ENCODE data around the gene CCDC14.
"Not testable (repeated sequence)": the region's sequence is repeated elsewhere in the genome, so short reads cannot be mapped to it uniquely, and the experiment has no call there.

CCDC14 gene

DNA sequence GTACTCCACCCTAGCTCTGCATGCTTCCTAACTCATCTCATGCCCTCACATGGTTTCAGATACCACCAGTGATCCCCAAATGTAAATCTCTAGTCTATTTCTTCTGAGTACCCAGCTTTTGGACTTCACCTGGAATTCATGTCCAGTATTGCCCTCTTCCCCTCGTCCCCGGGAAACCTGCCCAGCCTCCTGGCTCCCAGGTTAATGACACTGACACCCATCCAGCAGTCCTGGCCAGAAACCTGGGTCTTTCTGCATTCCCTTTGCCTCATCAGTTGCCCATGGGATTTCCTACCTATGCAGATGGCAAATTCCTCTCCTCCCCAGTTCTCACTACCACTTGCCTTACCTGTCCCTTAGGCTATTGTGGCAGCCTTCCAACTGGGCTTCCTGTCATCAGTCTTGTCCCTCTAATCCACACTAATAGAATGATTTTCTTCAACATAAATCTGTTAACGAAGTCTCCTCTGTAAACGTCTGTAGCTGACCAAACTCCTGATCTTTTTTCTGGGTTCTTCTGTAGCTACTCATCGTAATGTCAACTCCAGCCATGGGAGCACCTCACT lies 61.6 kb downstream of the CCDC14 start:
- no peak for DNase-seq (ENCODE audit: low spot score)

DNA sequence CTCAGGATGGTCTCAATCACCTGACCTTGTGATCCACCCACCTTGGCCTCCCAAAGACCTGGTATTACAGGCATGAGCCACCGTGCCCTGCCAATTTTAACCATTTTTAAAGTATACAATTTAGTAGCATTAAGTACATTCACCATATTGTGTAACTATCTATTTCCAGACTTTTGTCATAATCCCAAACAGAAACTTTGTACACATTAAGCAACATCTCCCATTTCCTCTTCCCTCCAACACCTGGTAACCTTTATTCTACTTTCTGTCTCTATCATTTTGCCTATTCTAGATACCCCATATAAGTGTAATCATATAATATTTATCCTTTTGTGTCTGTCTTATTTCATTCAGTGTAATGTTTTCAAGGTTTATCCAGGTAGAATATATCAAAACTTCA lies 68.0 kb downstream of the CCDC14 start:
- no peak for DNase-seq (ENCODE audit: low spot score)

DNA sequence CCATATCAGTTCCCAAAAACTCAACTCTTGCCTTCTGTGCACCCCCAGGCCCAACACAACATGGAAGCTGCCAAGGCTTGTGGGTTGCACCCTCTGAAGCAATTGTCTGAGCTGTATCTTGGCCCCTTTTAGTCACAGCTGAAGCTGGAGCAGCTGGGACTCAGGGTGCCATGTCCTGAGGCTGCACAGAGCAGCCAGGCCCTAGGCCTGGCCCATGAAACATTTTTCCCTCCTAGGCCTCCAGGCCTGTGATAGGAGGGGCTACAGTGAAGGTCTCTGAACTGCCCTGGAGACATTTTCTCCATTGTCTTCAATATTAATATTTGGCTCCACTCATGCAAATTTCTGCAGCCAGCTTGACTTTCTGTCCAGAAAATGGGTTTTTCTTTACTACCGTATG lies 68.8 kb downstream of the CCDC14 start:
- DNase-seq (ENCODE audit: low spot score): no peak

DNA sequence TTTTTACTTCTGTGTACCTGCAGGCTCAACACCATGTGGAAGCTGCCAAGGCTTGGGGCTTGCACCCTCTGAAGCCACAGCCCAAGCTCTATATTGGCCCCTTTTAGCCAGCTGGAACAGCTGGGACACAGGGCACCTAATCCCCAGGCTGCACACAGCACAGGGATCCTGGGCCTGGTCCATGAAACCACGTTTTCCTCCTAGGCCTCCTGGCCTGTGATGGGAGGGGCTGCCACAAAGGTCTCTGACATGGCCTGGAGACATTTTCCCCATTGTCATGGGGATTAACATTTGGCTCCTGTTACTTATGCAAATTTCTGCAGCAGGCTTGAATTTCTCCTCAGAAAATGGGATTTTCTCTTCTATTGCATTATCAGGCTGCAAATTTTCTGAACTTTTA lies 70.0 kb downstream of the CCDC14 start:
- DNase-seq (ENCODE audit: low spot score): not testable (repeated sequence)

DNA sequence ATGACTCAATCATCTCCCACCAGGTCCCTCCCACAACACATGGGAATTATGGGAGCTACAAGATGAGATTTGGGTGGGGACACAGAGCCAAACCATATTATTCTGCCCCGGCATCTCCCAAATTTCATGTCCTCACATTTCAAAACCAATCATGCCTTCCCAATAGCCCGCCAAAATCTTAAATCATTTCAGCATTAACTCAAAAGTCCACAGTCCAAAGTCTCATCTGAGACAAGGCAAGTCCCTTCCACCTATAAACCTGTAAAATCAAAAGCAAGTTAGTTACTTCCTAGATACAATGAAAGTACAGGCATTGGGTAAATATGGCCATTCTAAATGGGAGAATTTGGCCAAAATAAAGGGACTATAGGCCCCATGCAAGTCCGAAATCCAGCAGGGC lies 70.9 kb downstream of the CCDC14 start:
- not testable (repeated sequence) for DNase-seq (ENCODE audit: low spot score)

DNA sequence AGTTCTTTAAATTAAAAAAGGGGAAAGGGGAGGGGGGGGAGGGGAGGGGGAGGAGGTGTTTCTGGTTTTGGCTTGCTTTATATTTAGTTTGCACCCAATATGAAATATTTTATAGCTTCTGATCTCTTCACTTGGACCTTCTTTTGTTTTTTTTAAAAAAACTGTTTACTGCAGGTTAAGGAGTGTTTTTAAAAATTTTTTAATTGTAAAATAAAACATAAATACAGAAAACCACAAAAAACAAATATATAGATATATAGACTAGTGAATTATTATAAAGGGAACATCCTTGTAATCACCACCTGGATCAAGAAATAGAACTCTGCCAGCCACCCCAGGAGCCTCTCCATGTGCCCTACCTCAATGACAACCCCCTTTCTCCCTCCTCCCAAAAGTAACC lies 76.0 kb downstream of the CCDC14 start:
- DNase-seq (ENCODE audit: low spot score): no peak

DNA sequence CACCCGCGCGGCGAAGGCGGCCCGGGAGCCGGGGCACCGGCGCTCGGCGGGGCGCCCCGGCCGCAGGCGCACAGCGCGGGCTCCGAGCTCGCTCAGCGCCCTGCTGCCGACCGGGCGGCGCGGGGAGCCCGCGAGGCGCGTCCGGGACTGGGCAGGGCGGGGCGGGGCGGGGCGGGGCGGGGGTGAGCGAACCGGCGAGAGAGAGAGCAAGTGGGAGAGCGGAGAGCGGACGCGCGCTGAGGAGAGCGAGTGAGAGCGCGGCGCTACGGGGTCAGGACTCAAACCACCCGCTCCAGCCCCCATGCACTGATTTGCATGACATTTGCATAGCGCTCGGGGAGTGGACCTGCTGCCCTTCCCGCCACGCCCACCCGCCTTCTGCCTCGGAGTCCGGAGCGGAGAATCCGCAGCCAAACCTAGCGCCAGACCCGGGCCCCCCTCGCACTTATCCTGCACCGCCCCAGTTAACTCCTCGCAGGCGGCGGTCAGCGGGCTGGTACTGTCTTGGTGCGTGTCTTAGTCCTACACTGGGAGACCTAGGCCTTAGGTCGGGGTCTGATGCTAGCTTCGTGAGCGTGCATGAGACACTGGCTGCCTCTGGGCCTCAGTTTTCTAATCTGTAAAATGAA lies 76.7 kb downstream of the CCDC14 start, which contains the start of gene MYLK:
MYLK (minus strand) TSS at position 130 of the 629 bp plus-strand sequence. CDS start 90,491 bp downstream, outside the sequence.
- peak; percentile 96 for DNase-seq (ENCODE audit: low spot score)

DNA sequence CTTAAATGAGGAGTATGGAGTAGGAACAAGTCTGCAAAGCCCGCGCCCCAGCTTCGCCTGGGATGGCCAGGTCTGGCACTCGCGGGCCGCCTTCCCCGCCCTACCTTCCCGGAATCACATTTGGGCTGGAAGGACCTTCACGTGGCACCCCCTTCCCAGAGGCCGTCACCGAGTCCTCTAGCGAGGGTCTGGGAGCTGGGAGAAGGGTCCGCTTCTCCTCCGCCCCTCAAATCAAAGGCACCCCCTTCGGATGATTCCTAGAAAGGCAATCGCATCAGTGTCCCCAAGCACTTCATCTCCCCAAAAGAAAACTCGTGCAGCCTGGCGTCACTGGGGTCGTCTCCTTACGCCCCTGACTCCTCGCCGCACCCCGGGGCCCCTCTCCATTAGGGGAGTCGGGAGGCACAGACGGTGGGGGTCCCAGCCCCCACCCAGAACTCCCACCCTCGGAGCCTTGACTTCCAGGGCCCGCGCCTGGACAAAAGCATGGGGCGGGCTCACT lies 77.3 kb downstream of the CCDC14 start:
- DNase-seq (ENCODE audit: low spot score): peak; percentile 72

DNA sequence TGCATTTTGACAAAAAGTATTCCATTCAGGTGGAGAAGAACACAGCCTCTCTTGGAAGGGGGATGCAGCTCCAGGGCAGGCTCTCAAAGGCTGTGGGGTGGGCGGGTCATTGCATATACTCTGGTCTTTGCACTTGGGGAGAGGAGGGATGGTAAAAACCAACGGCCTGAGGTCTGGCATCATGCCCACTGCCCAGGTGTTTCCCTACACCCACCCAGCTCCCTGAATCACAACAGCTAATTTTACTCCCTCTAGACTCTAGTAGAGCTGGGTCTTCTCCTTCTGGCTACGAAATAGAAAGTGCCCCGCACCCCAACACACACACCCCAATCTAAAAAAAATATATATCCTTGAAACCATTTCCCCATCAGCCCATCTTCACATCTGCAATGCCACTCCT lies 77.9 kb downstream of the CCDC14 start:
- DNase-seq (ENCODE audit: low spot score): no peak

DNA sequence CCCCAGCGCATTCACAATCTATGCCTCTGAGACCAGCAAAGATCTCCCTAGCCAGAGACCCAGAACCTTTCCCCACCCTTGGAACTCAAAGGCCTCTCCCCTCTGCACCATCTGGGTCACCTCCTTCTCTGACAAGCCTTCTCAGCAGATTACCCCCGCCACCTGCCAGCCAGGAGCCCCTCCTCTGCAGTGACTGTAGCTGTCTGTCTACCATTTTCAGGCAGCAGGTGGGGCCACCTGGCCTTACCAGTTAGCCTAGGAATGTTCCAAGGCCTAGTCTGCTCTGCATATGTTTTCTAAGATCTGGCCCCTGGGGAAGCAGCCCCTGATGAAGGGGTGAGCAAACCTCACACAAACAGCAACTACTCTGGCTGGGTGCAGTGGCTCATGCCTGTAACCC lies 79.3 kb downstream of the CCDC14 start:
- DNase-seq (ENCODE audit: low spot score): no peak

DNA sequence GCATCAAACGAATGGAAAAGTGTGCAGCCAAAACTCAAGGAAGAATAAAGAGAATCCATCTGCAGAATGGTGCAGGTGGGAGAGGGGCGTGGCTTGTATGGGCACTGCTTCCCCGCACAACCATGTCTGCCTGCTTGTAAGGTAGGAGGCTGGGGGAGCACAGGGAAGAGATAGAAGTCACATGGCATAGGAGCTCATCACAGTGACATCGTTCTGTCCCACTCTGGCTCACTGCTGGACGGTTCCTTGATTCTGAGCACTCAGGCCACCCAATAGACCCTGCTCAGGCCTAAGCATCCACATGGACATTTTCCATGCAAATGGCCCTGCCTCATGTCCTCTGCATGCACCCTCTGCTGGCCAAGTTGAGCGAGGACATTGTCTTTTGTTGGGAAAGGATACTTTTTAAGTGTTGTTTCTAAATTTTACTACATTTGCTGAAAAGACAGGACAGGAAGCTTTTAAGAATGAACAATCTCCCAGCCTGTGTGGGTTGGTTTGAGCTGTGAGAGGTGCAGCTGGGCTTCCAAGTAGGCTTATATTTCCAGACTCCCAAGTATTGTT lies 79.9 kb downstream of the CCDC14 start:
- DNase-seq (ENCODE audit: low spot score): peak; percentile 53

DNA sequence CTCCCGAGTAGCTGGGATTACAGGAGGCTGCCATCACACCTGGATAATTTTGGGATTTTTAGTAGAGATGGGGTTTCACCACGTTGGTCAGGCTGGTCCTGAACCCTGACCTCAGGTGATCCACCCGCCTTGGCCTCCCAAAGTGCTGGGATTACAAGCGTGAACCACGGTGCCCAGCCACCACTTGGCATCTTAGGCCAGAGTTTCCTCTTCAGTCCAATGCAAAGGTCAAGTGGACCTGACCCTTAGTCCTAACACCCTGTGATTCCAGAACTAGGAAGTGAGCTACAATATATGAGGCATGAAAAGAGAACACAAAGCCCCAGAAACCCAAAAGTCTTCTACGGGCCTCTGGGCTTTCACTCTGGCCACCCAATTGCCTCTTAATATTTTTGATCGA lies 82.2 kb downstream of the CCDC14 start:
- no peak for DNase-seq (ENCODE audit: low spot score)

DNA sequence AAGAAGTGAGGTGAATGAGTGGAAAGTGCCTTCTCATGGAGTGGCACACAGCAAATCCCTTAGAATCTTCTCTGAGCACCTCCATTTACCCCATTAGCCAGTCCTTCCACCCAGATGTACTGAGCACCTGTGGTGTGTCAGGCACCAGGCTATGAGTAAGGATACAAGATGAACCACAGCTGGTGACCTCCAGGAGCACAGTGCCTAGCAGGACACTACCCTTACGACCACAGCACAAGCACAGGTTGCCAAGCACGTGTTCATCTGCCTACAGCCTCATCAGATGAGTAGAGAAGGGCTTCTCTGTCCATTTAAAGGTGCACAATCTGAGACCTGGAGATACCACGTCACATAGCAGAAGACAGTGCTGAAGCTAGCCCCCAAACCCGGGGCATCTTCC lies 83.1 kb downstream of the CCDC14 start:
- no peak for DNase-seq (ENCODE audit: low spot score)

DNA sequence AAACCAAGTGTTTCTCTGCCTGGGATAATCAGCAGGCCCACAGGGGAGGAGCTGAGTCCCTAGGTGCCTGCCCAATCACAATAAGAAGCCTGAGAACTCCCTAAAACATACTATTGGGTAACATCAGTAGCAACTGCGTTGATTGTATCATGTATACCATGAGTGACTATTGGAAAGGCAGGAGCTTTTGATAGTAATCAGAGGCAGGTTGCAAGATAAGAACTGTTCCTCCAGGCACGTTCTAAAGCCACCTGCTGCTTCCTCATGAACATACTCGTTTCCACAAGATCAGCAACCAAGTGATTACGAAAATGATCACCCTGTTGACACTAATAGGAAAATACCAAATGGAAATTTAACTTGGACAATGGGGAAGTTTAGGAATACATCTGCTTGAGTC lies 83.6 kb downstream of the CCDC14 start:
- no peak for DNase-seq (ENCODE audit: low spot score)

DNA sequence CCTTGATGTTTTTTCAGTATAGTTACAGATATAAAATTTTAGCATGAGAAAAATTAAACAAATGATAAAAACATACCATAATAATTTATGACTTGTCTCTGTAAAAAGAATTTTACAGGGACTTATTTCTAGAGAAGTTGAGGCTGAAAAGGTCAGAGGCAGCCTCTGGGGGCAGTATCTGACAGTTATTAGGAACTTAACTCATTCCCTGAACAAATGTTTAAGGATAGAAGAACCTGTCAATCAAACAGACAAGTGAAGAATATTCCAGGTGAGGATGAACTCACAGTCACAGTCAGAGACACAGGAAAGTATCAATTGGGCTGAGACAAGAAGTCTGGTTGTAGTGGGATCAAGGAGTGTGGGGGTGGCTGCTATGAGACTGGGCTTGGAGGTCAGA lies 84.2 kb downstream of the CCDC14 start:
- no peak for DNase-seq (ENCODE audit: low spot score)

DNA sequence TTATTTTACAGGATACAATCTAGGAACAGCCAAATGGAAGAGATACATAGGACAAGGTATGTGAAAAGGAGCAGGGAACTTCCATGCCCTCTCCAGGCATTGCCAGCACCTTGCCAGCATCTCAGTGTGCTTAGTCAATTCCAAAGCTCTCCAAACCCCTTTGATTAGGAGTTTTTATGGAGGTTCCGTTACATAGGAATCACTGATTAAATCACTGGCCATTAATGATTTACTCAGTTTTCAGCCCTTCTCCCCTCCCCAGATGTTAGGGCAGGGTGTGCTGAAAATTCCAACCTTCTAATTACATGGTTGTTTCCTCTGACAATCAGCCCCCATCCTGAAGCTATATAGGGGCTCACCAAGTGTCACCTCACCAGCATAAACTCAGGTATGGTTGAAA lies 88.4 kb downstream of the CCDC14 start:
- no peak for DNase-seq (ENCODE audit: low spot score)

DNA sequence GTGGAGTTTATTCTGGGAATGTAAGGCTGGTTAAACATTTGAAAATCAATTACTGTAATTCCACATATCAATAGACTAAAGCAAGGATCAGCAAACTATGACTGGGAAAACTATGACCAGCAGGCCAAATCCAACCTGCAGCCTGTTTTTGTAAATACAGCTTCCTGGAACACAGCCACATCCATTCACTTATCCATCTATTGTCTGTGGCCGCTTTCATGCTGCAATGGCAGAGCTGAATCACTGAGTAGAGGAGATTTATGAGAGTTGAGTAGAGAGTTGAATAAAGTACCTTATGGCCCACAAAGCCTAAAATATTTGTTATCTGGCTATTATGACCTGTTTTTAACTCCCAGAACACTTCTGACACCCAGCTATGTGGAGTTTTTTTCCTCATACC lies 89.1 kb downstream of the CCDC14 start:
- no peak for DNase-seq (ENCODE audit: low spot score)

DNA sequence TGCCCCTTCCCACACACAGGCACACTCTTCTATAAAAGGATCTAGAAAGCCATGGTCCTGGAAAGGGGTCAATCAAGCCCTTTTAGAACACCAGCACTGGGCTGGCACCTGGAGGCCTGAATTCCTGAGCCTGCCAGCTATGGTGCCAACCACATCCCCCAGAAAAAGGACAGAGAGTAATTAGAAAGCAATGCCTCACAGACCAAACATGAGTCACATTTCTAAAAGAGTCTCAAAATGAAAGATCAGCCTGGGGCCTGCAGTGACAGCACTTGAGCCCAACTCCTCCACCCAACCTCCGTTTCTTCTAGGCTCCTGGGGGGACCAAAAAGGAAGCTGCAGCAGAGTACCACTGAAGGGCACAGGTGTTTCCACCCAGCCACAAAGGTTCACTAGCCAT lies 91.0 kb downstream of the CCDC14 start:
- no peak for DNase-seq (ENCODE audit: low spot score)

DNA sequence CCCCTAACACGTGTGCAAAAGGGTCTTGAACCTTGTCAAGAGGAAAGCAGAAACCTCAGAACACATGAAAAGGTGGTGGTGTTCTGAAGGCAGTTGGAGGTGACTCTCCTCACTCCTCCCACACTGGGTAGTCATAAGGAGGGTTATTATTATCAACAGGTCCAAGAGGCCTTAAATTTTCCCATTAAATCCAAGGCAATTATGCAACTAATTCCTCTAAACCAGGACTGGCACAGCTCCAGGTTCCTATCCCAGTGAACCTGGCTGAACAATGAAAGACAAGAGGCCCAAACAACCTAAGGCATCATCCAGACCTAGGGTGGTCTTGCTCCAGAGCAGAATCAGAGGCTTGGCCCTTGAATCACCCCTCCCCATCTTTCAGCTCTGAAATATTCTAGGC lies 91.9 kb downstream of the CCDC14 start:
- no peak for DNase-seq (ENCODE audit: low spot score)

DNA sequence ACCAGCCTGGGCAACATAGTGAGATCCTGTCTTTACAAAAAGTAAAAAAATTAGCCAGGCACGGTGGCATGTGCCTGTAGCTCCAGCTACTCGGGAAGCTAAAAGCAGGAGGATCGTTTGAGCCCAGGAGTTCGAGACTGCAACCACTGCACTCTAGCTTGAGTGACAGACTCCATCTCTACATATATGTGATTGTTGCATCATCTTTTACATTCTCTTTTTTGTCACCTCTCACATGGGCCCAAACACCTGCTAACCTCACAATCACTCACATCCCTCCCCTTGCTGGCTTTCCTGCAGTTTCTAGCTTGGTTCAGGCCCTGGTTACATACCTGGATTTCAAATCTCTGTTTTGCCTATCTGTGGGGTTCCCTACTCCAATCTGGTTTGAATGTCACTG lies 96.3 kb downstream of the CCDC14 start:
- DNase-seq (ENCODE audit: low spot score): no peak

All from ecto neural progenitor cell (in vitro differentiated cells).